Glomerular visceral epithelial cell (primary cell): Measurements from ENCODE around the gene PSRC1.
"Not testable (repeated sequence)": the region's sequence is repeated elsewhere in the genome, so short reads cannot be mapped to it uniquely, and the experiment has no call there.

Source experiments
- DNase-seq: peaks from one replicate; pipeline ENCODE4 v3.0.0-alpha.2; 2016; ENCODE audit errors: extremely low spot score

The PSRC1 gene

GRCh38 chr1:109295712-109296415, 12.9 kb upstream of the PSRC1 start:
- DNase-seq: no peak

- no peak for DNase-seq
Observed at GRCh38 chr1:109294481-109294880, 11.5 kb upstream of the PSRC1 start.

- DNase-seq: no peak
Observed at GRCh38 chr1:109293026-109293425, 10.1 kb upstream of the PSRC1 start.

GRCh38 chr1:109292364-109292763, 9.4 kb upstream of the PSRC1 start:
- DNase-seq: no peak

- no peak for DNase-seq
Observed at GRCh38 chr1:109290998-109291397, 8.1 kb upstream of the PSRC1 start.

GRCh38 chr1:109290137-109290536, 7.2 kb upstream of the PSRC1 start:
- no peak for DNase-seq

- not testable (repeated sequence) for DNase-seq
Observed at GRCh38 chr1:109286762-109287161, 3.8 kb upstream of the PSRC1 start.

GRCh38 chr1:109283748-109284600, 1.0 kb upstream of the PSRC1 start:
- DNase-seq: no peak

GRCh38 chr1:109282497-109282951, 421 bp downstream of the PSRC1 start:
- no peak for DNase-seq

GRCh38 chr1:109281680-109282496, 1.1 kb downstream of the PSRC1 start:
- no peak for DNase-seq

GRCh38 chr1:109280862-109281261, 2.1 kb downstream of the PSRC1 start:
- no peak for DNase-seq

GRCh38 chr1:109279615-109280278, 3.2 kb downstream of the PSRC1 start:
- peak; percentile 60 for DNase-seq

- peak; percentile 76 for DNase-seq
Observed at GRCh38 chr1:109277434-109278204, 5.3 kb downstream of the PSRC1 start.

GRCh38 chr1:109275706-109276345, 7.1 kb downstream of the PSRC1 start:
- DNase-seq: peak; percentile 30

GRCh38 chr1:109274533-109275476, 8.1 kb downstream of the PSRC1 start:
- peak; percentile 63 for DNase-seq

- no peak for DNase-seq
Observed at GRCh38 chr1:109273570-109274288, 9.2 kb downstream of the PSRC1 start.

GRCh38 chr1:109272831-109273547, 10.0 kb downstream of the PSRC1 start:
- DNase-seq: no peak
